Right lung (tissue), 5 donors: Measurements from ENCODE around the gene PLEKHA5. TPM values are rescaled to one million over a fixed set of nuclear protein-coding genes. Genes with fewer than 3 reads are reported as not detected.
"Not testable (repeated sequence)": the region's sequence is repeated elsewhere in the genome, so short reads cannot be mapped to it uniquely, and the experiment has no call there.

Source experiments
- DNase-seq, 2 donors: peaks; one replicate each; pipeline ENCODE4 v3.0.0-alpha.2; 2013
- polyA plus RNA-seq, 5 donors: library from polyadenylated mRNA; unstranded; fragments of 120-200 nt; gene quantifications; one replicate each; pipeline versions ENCODE4 v1.2.1 to v1.2.3, GENCODE V29; 2013; ENCODE audit warnings: inconsistent platforms in 1 of 5, low replicate concordance in 1 of 5; ENCODE audit not compliant: insufficient read length in 5 of 5, insufficient read depth in 1 of 5

The PLEKHA5 gene
- polyA plus RNA-seq, 5 donors: 25.6 to 45.5 (median 38.3) TPM

- no peak for DNase-seq
Observed at GRCh38 chr12:19227190-19227879, 97.8 kb downstream of the PLEKHA5 start.

- no peak for DNase-seq
Observed at GRCh38 chr12:19227880-19228210, 98.3 kb downstream of the PLEKHA5 start.

GRCh38 chr12:19229021-19229420, 99.5 kb downstream of the PLEKHA5 start:
- DNase-seq: not testable (repeated sequence)

GRCh38 chr12:19230299-19230866, 100.8 kb downstream of the PLEKHA5 start:
- DNase-seq: no peak

- DNase-seq: no peak
Observed at GRCh38 chr12:19230896-19231295, 101.4 kb downstream of the PLEKHA5 start.

- DNase-seq: no peak
Observed at GRCh38 chr12:19234171-19234704, 104.7 kb downstream of the PLEKHA5 start.

- DNase-seq: no peak
Observed at GRCh38 chr12:19234981-19235871, 105.7 kb downstream of the PLEKHA5 start.

- no peak for DNase-seq
Observed at GRCh38 chr12:19236656-19237055, 107.1 kb downstream of the PLEKHA5 start.

- DNase-seq: no peak
Observed at GRCh38 chr12:19238540-19238939, 109.0 kb downstream of the PLEKHA5 start.

- DNase-seq: no peak
Observed at GRCh38 chr12:19239102-19239501, 109.6 kb downstream of the PLEKHA5 start.

- no peak for DNase-seq
Observed at GRCh38 chr12:19239616-19240234, 110.2 kb downstream of the PLEKHA5 start.

GRCh38 chr12:19242581-19242980, 113.0 kb downstream of the PLEKHA5 start:
- DNase-seq: no peak

GRCh38 chr12:19243551-19243950, 114.0 kb downstream of the PLEKHA5 start:
- DNase-seq: no peak

GRCh38 chr12:19244312-19244711, 114.8 kb downstream of the PLEKHA5 start:
- DNase-seq: no peak

- DNase-seq: no peak
Observed at GRCh38 chr12:19245106-19245505, 115.6 kb downstream of the PLEKHA5 start.

- DNase-seq: no peak
Observed at GRCh38 chr12:19245666-19246065, 116.1 kb downstream of the PLEKHA5 start.

- DNase-seq: no peak
Observed at GRCh38 chr12:19246933-19247332, 117.4 kb downstream of the PLEKHA5 start.

GRCh38 chr12:19248929-19249602, 119.5 kb downstream of the PLEKHA5 start:
- no peak for DNase-seq

GRCh38 chr12:19251481-19252132, 122.1 kb downstream of the PLEKHA5 start:
- no peak for DNase-seq

GRCh38 chr12:19260135-19260534, 130.6 kb downstream of the PLEKHA5 start:
- no peak for DNase-seq

GRCh38 chr12:19261773-19262172, 132.2 kb downstream of the PLEKHA5 start:
- DNase-seq: no peak
